ENCODE results near the gene GPA33.

DNA sequence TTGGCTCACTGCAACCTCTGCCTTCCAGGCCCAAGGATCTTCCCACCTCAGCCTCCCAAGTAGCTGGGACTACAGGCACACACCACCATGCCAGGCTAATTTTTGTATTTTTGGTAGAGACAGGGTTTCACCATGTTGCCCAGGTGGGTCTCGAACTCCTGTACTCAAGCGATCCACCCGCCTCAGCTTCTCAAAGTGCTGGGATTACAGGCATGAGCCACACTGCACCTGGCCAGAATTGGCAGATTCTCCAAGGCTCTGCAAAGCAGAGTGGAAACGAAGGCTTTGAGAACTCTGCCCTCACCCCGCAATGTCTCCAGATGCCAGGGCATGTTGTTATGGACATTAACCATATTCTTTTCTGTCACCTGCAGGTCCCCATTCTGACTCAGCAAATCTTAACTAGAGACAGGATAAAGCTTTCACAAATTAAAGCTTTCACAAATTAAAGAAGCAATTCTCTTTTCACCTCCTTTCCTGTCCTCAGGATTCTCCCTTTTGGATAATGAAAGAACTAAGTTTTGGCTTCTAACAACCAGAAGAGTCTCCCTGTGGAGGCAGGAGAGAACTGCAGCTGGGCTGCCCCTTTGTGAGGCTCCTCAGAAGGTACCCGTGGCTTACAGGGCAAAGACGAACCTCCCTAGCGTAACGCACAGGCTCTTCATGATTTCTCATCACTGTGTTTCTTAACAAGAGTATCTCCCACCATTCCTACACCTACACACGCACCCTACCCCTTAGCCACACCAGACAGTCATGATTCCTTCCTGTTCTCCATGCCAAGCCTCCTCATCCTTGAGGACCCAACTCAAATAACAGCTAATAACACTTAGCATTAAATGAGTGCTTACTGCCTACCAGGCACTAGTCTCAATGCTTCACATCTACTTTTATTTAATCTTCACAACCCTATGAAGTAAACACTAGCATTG is 29.8 kb downstream of the GPA33 start:
- TF ChIP-seq, protein P1, sequence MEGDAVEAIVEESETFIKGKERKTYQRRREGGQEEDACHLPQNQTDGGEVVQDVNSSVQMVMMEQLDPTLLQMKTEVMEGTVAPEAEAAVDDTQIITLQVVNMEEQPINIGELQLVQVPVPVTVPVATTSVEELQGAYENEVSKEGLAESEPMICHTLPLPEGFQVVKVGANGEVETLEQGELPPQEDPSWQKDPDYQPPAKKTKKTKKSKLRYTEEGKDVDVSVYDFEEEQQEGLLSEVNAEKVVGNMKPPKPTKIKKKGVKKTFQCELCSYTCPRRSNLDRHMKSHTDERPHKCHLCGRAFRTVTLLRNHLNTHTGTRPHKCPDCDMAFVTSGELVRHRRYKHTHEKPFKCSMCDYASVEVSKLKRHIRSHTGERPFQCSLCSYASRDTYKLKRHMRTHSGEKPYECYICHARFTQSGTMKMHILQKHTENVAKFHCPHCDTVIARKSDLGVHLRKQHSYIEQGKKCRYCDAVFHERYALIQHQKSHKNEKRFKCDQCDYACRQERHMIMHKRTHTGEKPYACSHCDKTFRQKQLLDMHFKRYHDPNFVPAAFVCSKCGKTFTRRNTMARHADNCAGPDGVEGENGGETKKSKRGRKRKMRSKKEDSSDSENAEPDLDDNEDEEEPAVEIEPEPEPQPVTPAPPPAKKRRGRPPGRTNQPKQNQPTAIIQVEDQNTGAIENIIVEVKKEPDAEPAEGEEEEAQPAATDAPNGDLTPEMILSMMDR (IDR thresholded peaks at IDR 0.05; ENCODE audit: insufficient read depth, low read length) = no peak
- TF ChIP-seq POLR2AphosphoS5 (IDR thresholded peaks at IDR 0.05; ENCODE audit: low read depth) = no peak
- TF ChIP-seq SPI1 (IDR thresholded peaks at IDR 0.05; ENCODE audit: borderline replicate concordance, low read depth) = no peak
- TF ChIP-seq, protein P2, sequence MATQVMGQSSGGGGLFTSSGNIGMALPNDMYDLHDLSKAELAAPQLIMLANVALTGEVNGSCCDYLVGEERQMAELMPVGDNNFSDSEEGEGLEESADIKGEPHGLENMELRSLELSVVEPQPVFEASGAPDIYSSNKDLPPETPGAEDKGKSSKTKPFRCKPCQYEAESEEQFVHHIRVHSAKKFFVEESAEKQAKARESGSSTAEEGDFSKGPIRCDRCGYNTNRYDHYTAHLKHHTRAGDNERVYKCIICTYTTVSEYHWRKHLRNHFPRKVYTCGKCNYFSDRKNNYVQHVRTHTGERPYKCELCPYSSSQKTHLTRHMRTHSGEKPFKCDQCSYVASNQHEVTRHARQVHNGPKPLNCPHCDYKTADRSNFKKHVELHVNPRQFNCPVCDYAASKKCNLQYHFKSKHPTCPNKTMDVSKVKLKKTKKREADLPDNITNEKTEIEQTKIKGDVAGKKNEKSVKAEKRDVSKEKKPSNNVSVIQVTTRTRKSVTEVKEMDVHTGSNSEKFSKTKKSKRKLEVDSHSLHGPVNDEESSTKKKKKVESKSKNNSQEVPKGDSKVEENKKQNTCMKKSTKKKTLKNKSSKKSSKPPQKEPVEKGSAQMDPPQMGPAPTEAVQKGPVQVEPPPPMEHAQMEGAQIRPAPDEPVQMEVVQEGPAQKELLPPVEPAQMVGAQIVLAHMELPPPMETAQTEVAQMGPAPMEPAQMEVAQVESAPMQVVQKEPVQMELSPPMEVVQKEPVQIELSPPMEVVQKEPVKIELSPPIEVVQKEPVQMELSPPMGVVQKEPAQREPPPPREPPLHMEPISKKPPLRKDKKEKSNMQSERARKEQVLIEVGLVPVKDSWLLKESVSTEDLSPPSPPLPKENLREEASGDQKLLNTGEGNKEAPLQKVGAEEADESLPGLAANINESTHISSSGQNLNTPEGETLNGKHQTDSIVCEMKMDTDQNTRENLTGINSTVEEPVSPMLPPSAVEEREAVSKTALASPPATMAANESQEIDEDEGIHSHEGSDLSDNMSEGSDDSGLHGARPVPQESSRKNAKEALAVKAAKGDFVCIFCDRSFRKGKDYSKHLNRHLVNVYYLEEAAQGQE (IDR thresholded peaks at IDR 0.05; ENCODE audit: insufficient replicate concordance, low read depth) = no peak

All from HL-60 (cell line).